HCT116 (cell line): ENCODE results near the gene SIN3B. TPM values are rescaled to one million over a fixed set of nuclear protein-coding genes. Genes with fewer than 3 reads are reported as not detected.

ENCODE experiments used
- ATAC-seq: fragments of 200-7000 bp; cut with Tn5 transposase; 2 replicates; pipeline ENCODE4 v1.9.1; 2020; ENCODE audit warnings: mild to moderate bottlenecking, moderate library complexity
- BruUV-seq: library from RNA; stranded (reverse); fragments of 400-500 nt; replicated peaks from 2 replicates; lab custom pipeline; 2021; lab: Mats Ljungman, UMichigan
- CTCF ChIA-PET: fragments of 300-600 bp; sonication (Branson Sonifier 250); formaldehyde crosslinking; loops from one replicate; lab custom pipeline; 2021; ENCODE audit warnings: antibody characterized with exemption; lab: Charles Lee
- POLR2A ChIA-PET: fragments of 300-600, 350-600 bp; sonication (Branson Sonifier 250); formaldehyde crosslinking; loops from one replicate; lab custom pipeline; 2021; ENCODE audit warnings: antibody characterized with exemption; lab: Charles Lee
- RAD21 ChIA-PET, 2 experiments: fragments of 300-600 bp; sonication (Branson Sonifier 250); formaldehyde crosslinking; loops; one replicate each; lab custom pipeline; 2023; ENCODE audit warnings: low total read pairs in 2 of 2; ENCODE audit not compliant: uncharacterized antibody in 2 of 2, unreplicated experiment in 2 of 2, low non-redundant PET in 1 of 2; lab: Charles Lee
- DNase-seq: peaks from one replicate; pipeline ENCODE4 v3.0.0-alpha.2; 2010; ENCODE audit warnings: low read depth, low spot score
- H2AFZ ChIP-seq: fragments of 200-600 bp; shearing (Covaris generic), sonication (generic); 2 replicates; pipeline ENCODE4 v1.6.1; 2017; ENCODE audit warnings: low read depth, mixed run types, mixed read lengths, antibody characterized with exemption, low read length; ENCODE audit not compliant: poor library complexity, severe bottlenecking
- H3K27ac ChIP-seq: 2 replicates; pipeline ENCODE4 v1.5.1; 2012; ENCODE audit warnings: low read depth, low read length
- H3K27me3 ChIP-seq: fragments of 200-600 bp; sonication (generic); 2 replicates; pipeline ENCODE4 v1.6.1; 2016; ENCODE audit warnings: mixed run types, low read length, mixed read lengths; ENCODE audit not compliant: insufficient read depth
- H3K36me3 ChIP-seq, 2 experiments: fragments of 200-500 bp in 1 of 2; fragments of 200-600 bp in 1 of 2; sonication (Bioruptor generic) in 1 of 2; sonication (generic) in 1 of 2; 2 replicates each; pipeline versions ENCODE4 v1.5.1 to v1.6.1; 2014 to 2016; ENCODE audit warnings: low read length in 2 of 2, inconsistent platforms in 1 of 2, mixed read lengths in 1 of 2, mixed run types in 1 of 2; ENCODE audit not compliant: insufficient read depth in 2 of 2, control insufficient read depth in 1 of 2
- H3K4me1 ChIP-seq, 2 experiments: fragments of 200-600 bp in 1 of 2; sonication (generic) in 1 of 2; 2 replicates each; pipeline versions ENCODE4 v1.5.1 to v1.6.1; 2012 to 2017; ENCODE audit warnings: low read length in 2 of 2, inconsistent platforms in 1 of 2, mild to moderate bottlenecking in 1 of 2, mixed read lengths in 1 of 2, mixed run types in 1 of 2, moderate library complexity in 1 of 2; ENCODE audit not compliant: insufficient read depth in 2 of 2, control insufficient read depth in 1 of 2
- H3K4me2 ChIP-seq: fragments of 200-600 bp; sonication (generic); 2 replicates; pipeline ENCODE4 v1.6.1; 2017; ENCODE audit warnings: mixed run types, low read length, mixed read lengths
- H3K4me3 ChIP-seq, 2 experiments: fragments of 200-600 bp in 1 of 2; sonication (generic) in 1 of 2; replicated peaks in 1 of 2; 2 replicates each; pipeline ENCODE4 v1.5.1; 2011 to 2016; ENCODE audit warnings: low read length in 2 of 2, control low read depth in 1 of 2, low read depth in 1 of 2, mild to moderate bottlenecking in 1 of 2, mixed read lengths in 1 of 2, mixed run types in 1 of 2
- H3K79me2 ChIP-seq: fragments of 200-600 bp; sonication (generic); 2 replicates; pipeline ENCODE4 v1.6.1; 2017; ENCODE audit warnings: mild to moderate bottlenecking, mixed run types, low read length, moderate library complexity, mixed read lengths; ENCODE audit not compliant: insufficient read depth
- H3K9ac ChIP-seq: fragments of 200-600 bp; sonication (generic); 2 replicates; pipeline ENCODE4 v1.6.1; 2016; ENCODE audit warnings: low read length, mixed read lengths
- H3K9me2 ChIP-seq: fragments of 200-600 bp; sonication (generic), shearing (Covaris generic); 2 replicates; pipeline ENCODE4 v1.6.1; 2017; ENCODE audit warnings: mixed run types, mild to moderate bottlenecking, moderate library complexity; ENCODE audit not compliant: insufficient read depth
- H3K9me3 ChIP-seq, 2 experiments: fragments of 200-500 bp in 1 of 2; fragments of 200-600 bp in 1 of 2; sonication (Bioruptor generic) in 1 of 2; sonication (generic) in 1 of 2; 2 replicates each; pipeline ENCODE4 v1.6.1; 2014 to 2017; ENCODE audit warnings: low read length in 2 of 2, mixed read lengths in 2 of 2, inconsistent platforms in 1 of 2, low read depth in 1 of 2, mild to moderate bottlenecking in 1 of 2, mixed run types in 1 of 2, moderate library complexity in 1 of 2; ENCODE audit not compliant: control insufficient read depth in 1 of 2, insufficient read depth in 1 of 2
- H4K20me1 ChIP-seq: fragments of 200-600 bp; sonication (generic), shearing (Covaris generic); 2 replicates; pipeline ENCODE4 v1.6.1; 2017; ENCODE audit warnings: mixed run types, mild to moderate bottlenecking, moderate library complexity; ENCODE audit not compliant: insufficient read depth
- ATF3 ChIP-seq: IDR thresholded peaks from 2 replicates; pipeline ENCODE4 v1.6.1; 2012
- CBX3 ChIP-seq: IDR thresholded peaks from 2 replicates; pipeline ENCODE4 v1.6.1; 2012; ENCODE audit warnings: low read depth
- EGR1 ChIP-seq: IDR thresholded peaks from 2 replicates; pipeline ENCODE4 v1.6.1; 2012; ENCODE audit warnings: low read depth
- EZH2 ChIP-seq: fragments of 200-600 bp; sonication (generic); IDR thresholded peaks from 2 replicates; pipeline ENCODE4 v1.6.1; 2017; ENCODE audit warnings: antibody characterized with exemption, mixed run types
- EZH2phosphoT487 ChIP-seq: fragments of 200-600 bp; IDR thresholded peaks from 2 replicates; pipeline ENCODE4 v1.6.1; 2018; ENCODE audit warnings: antibody characterized with exemption, borderline replicate concordance
- FOSL1 ChIP-seq: IDR thresholded peaks from 2 replicates; pipeline ENCODE4 v1.6.1; 2012; ENCODE audit warnings: low read depth
- POLR2AphosphoS5 ChIP-seq: IDR thresholded peaks from 2 replicates; pipeline ENCODE4 v1.6.1; 2011; ENCODE audit warnings: mild to moderate bottlenecking, low read depth, low read length, moderate library complexity
- RAD21 ChIP-seq: IDR thresholded peaks from 2 replicates; pipeline ENCODE4 v1.6.1; 2012; ENCODE audit warnings: low read depth, mild to moderate bottlenecking
- REST ChIP-seq: IDR thresholded peaks from 2 replicates; pipeline ENCODE4 v1.6.1; 2012; ENCODE audit warnings: low read depth
- SRF ChIP-seq: IDR thresholded peaks from 2 replicates; pipeline ENCODE4 v1.6.1; 2012; ENCODE audit warnings: low read depth
- YY1 ChIP-seq: IDR thresholded peaks from 2 replicates; pipeline ENCODE4 v1.6.1; 2011; ENCODE audit warnings: low read length, low read depth, moderate library complexity, mild to moderate bottlenecking; ENCODE audit not compliant: insufficient replicate concordance; ENCODE audit errors: extremely low read depth
- intact Hi-C: fragments of 100-400 bp; cut with micrococcal nuclease; formaldehyde crosslinking; loops from 2 replicates; pipeline ENCODE4 v1.10.0; 2022
- total RNA-seq: library from RNA; stranded (reverse); gene quantifications from one replicate; pipeline ENCODE4 v1.2.1, GENCODE V29; 2021; ENCODE audit not compliant: unreplicated experiment
- TF ChIP-seq, protein P1 (sequence below): IDR thresholded peaks from 2 replicates; pipeline ENCODE4 v1.6.1; 2011; ENCODE audit warnings: mild to moderate bottlenecking, low read length, moderate library complexity; ENCODE audit not compliant: insufficient replicate concordance; ENCODE audit errors: extremely low read depth

SIN3B gene
- total RNA-seq, 1 experiment from 2014 or later: 59.9 TPM

DNA sequence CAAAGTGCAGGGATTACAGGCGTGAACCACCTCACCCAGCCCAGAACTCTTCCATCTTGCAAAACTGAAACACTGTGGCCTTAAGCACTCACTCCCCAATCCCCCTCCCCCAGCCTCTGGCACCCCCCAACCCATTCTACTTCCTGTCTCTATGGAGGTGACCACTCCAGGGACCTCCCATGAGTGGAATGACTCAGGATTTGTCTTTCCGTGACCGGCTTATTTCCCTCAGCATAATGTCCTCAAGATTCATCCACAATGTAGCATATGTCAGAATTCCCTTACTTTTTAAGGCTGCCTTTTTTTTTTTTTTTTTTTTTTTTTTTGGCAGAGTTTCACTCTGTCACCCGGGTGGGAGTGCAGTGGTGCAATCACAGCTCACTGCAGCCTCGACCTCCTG is 56.0 kb downstream of the SIN3B start:
- peaks cover 8 to 11% of the 10 kb centered on the region in 2 experiments; a peak in 2 of 4 replicates for H3K9me3 ChIP-seq
- no peak overlapping the region for H3K4me3 ChIP-seq
- H3K4me2 ChIP-seq: no peak overlapping the region
- no peaks in the 10 kb centered on the region for H3K4me1 ChIP-seq
- ATAC-seq (no peak), DNase-seq (no peak)
- CTCF ChIA-PET: no interaction called here
- BruUV-seq: no TSS peak
- no peak overlapping the region for H3K27ac ChIP-seq
- H3K27me3 ChIP-seq: no peaks in the 10 kb centered on the region
- POLR2A ChIA-PET: no interaction called here
- TF ChIP-seq FOSL1 (no peak), EGR1 (no peak), POLR2AphosphoS5 (no peak), RAD21 (no peak), REST (no peak)
- RAD21 ChIA-PET: no interaction called here
- H3K79me2 ChIP-seq: no peaks in the 10 kb centered on the region
- H3K9ac ChIP-seq: no peak overlapping the region
- peaks cover 0 to 5% of the 10 kb centered on the region in 2 experiments; a peak in 2 of 4 replicates for H3K36me3 ChIP-seq
- intact Hi-C loops: no loop called here
- no peaks in the 10 kb centered on the region for H3K9me2 ChIP-seq
- no peak overlapping the region for H2AFZ ChIP-seq
- H4K20me1 ChIP-seq: no peaks in the 10 kb centered on the region

DNA sequence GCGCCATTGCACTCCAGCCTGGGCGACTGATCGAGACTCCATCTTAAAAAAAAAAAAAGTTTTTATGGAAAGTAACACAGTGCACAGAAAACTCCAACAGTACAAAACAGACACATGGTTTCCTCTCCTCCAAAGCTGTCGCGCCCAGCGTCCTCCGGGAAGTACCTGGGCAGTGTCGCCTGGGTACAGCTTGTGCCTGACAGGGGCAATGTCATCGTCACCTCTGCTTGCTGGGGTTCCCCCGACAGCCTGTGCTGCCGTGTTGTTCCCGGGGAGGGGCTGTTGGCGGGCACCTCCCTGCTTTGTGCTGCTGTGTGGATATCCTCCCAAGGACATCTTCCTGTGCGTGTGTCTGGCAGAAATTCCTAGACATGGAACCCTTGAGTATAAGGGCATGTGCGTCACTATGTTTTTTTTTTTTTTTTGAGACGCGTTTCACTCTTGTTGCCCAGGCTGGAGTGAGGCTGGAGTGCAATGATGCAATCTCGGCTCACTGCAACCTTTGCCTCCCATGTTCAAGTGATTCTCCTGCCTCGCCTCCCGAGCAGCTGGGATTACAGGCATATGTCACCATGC is 57.2 kb downstream of the SIN3B start:
- H3K79me2 ChIP-seq: no peaks in the 10 kb centered on the region
- H3K4me3 ChIP-seq: no peak overlapping the region
- POLR2A ChIA-PET: no interaction called here
- no peaks in the 10 kb centered on the region for H3K4me1 ChIP-seq
- CTCF ChIA-PET: no interaction called here
- RAD21 ChIA-PET: interaction anchor here in 1 of 2 experiments (0.7 kb wide), 1 partner anchor 144 kb away, joined by 6 read pairs; no protein-coding TSS in a partner anchor
- no peaks in the 10 kb centered on the region for H3K9me2 ChIP-seq
- DNase-seq (no peak), ATAC-seq (no peak)
- no peak overlapping the region for H2AFZ ChIP-seq
- no peaks in the 10 kb centered on the region for H4K20me1 ChIP-seq
- H3K9ac ChIP-seq: no peak overlapping the region
- no TSS peak for BruUV-seq
- H3K4me2 ChIP-seq: no peak overlapping the region
- H3K9me3 ChIP-seq: peaks cover 5 to 8% of the 10 kb centered on the region in 2 experiments; a peak in 2 of 4 replicates
- intact Hi-C loops: no loop called here
- no peak overlapping the region for H3K27ac ChIP-seq
- H3K27me3 ChIP-seq: no peaks in the 10 kb centered on the region
- no peaks in the 10 kb centered on the region for H3K36me3 ChIP-seq
- no peak for TF ChIP-seq FOSL1
- no peak for TF ChIP-seq EZH2
- TF ChIP-seq ATF3: no peak
- TF ChIP-seq CBX3: no peak
- TF ChIP-seq, protein P1, sequence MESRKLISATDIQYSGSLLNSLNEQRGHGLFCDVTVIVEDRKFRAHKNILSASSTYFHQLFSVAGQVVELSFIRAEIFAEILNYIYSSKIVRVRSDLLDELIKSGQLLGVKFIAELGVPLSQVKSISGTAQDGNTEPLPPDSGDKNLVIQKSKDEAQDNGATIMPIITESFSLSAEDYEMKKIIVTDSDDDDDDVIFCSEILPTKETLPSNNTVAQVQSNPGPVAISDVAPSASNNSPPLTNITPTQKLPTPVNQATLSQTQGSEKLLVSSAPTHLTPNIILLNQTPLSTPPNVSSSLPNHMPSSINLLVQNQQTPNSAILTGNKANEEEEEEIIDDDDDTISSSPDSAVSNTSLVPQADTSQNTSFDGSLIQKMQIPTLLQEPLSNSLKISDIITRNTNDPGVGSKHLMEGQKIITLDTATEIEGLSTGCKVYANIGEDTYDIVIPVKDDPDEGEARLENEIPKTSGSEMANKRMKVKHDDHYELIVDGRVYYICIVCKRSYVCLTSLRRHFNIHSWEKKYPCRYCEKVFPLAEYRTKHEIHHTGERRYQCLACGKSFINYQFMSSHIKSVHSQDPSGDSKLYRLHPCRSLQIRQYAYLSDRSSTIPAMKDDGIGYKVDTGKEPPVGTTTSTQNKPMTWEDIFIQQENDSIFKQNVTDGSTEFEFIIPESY: no peak
- TF ChIP-seq SRF: no peak
- TF ChIP-seq YY1: no peak
- no peak for TF ChIP-seq EZH2phosphoT487
